Fibroblast of mammary gland (primary cell): ENCODE data around the gene SP2.
A peak's percentile ranks its signal among the peaks of the same experiment; 100 is the strongest.

Experiments
- DNase-seq: peaks from one replicate; pipeline ENCODE4 v3.0.0-alpha.2; 2010; ENCODE audit warnings: low read depth
- H3K4me3 ChIP-seq: 2 replicates; pipeline ENCODE4 v1.5.1; 2011; ENCODE audit warnings: low read depth, mild to moderate bottlenecking, low read length, moderate library complexity; ENCODE audit not compliant: control insufficient read depth
- TF ChIP-seq, protein P1 (sequence below): conservative IDR thresholded peaks from 2 replicates; pipeline ENCODE4 v1.5.1; 2011; ENCODE audit warnings: low read depth, low read length, inconsistent platforms; ENCODE audit not compliant: control insufficient read depth, insufficient read depth

Gene SP2

DNA sequence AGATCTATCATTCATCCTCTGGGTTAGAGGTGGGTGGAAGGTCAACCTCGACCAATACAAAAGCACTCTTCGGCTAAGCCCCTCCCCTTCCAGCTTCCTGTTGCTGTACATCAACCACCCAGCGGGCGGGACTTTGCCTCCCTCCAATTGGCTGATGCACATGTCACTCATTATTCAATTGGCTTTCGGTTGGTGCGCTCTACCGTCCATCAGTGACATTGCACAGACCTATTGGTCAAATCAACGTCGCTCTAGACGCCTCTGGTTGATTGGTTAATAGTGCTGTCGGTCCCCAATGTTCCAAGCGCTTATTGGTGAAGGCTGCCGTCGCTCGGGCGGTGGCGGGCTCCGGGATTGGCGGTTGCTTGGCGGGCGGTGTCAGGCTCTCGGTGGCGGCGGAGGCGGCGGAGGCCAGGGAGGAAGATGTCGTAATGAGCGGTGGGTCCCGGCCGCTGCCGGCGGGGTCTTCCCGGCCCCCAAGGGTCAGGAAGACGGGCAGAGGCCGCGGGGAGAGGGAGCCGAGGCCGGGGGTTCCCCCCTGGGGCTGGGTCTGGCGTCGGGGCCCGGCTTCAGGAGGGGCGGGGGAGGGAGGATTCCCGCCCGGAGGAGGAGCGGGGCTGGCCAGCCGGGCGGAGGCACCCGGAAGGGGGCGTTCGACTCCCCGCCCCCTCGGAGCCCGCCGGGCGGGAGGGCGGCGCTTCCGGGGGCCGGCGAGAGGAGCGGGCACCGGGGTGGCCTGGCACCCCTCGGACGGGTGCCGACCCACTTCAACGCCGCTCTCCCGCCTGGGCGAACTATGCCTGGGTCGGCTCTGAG, at the start of gene SP2:
Gene SP2, plus strand, starts transcription at position 381 of the 816 bp plus-strand sequence. Its CDS starts 51 bp downstream, at position 432.
- TF ChIP-seq, protein P1, sequence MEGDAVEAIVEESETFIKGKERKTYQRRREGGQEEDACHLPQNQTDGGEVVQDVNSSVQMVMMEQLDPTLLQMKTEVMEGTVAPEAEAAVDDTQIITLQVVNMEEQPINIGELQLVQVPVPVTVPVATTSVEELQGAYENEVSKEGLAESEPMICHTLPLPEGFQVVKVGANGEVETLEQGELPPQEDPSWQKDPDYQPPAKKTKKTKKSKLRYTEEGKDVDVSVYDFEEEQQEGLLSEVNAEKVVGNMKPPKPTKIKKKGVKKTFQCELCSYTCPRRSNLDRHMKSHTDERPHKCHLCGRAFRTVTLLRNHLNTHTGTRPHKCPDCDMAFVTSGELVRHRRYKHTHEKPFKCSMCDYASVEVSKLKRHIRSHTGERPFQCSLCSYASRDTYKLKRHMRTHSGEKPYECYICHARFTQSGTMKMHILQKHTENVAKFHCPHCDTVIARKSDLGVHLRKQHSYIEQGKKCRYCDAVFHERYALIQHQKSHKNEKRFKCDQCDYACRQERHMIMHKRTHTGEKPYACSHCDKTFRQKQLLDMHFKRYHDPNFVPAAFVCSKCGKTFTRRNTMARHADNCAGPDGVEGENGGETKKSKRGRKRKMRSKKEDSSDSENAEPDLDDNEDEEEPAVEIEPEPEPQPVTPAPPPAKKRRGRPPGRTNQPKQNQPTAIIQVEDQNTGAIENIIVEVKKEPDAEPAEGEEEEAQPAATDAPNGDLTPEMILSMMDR, result no peak
- DNase-seq, result peak; percentile 100
- peak within 1 kb of the TSS; percentile 98 for H3K4me3 ChIP-seq

DNA sequence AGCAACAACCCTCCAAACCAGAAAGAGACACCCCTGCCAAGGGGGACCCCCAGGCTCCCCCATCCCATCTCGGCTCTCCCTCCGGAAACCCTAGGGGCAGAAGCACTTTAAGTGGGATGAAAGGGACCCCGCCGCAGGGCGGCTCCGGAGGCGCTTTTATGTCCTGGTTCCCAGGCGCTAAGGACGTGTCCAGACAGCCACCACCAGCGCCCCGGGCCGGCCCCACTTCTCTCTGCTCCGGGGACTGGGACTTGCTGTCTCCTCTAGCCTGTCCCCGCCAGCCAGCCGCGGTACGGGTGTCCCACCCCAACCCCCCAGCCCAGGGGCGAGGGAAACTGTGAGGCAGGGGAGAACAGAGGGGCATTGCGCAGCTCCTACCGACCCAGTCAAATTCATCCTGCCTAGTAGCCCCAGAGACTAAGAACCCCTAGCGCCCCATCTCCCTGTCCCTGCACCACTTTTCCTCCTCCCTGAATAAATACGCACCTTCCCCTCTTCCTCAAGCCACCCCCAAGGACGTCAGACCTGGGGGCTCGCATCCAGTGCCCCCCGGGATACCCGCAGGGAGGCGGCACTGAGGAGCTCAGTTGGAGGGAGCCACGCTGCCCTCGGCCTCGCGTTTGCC, 49.2 kb upstream of the SP2 start:
- TF ChIP-seq, protein P1, result no peak
- H3K4me3 ChIP-seq, result no peak overlapping the region
- DNase-seq, result no peak

DNA sequence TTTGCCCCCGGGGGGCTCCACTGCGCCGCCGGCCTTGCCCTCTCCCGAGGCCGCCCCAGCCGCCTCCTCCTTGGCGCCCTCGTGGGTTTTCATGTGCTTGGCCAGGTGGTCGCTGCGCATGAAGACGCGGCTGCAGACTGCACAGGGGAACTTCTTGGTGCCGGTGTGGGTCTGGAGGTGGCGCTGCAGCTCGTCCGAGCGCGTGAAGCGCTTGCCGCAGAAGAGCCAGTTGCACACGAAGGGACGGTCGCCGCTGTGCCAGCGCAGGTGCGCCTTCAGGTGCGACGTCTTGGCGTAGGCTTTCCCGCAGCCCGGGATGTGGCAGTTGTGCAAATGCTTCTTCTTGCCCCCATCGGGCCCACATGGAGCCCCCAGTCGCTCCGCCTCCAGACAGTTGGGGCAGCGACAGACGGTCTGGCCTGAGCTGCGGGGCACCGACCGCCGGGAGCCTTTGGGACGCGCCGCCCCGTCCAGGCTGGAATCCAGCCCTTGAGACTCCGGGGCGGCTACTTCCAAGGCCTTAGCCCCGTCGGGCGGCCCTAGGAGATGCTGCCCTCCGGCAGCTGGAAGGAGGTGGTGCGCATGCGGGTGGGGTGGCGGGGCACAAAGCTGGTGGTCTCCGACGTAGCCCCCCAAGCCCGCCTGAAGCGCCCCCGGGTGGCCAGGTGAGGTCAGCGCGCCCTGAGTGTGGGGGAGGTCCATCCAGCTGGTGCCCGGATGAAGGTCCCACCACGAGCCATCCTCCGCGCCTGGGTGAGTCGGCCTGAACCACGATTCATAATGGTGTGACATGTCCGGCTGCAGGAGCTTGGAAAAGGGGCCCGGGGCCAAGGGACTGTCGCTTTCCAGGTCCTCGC, 48.5 kb upstream of the SP2 start:
- DNase-seq, result peak; percentile 19
- H3K4me3 ChIP-seq, result no peak overlapping the region
- TF ChIP-seq, protein P1, result peak; percentile 26

DNA sequence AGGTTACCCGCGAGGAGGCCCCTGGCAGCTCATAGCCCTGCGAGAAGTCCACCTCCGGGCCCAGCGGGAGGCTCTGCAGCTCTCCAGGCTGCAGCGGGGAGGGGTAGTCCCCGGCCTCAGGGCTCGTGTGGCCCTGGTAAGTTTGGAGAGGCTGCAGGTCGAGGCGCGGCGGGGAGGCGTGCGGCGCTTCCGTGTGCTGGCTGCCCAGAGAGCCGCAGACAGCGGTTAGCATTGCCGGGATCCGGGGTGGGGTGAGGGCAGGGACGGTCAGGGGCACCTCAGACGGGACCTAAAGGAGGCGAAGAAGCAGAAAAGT, 47.9 kb upstream of the SP2 start:
- no peak overlapping the region for H3K4me3 ChIP-seq
- TF ChIP-seq, protein P1, result no peak
- no peak for DNase-seq

DNA sequence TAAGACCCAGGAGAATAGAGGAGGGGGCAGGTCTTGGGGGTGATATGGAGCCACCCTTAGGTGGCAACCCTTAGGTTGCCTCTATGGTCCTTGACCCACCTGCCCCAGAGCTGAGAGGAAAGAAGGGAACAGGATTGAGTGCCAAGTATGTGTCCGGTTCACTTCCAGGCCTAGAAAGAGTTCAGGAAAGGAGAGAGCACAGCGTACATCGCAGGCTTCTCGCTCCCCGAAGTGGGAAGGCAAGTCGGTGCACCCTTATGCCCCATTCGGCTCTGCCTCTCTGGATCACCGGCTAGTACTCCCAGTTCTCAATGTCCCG, 45.7 kb upstream of the SP2 start:
- no peak for DNase-seq
- TF ChIP-seq, protein P1, result no peak

DNA sequence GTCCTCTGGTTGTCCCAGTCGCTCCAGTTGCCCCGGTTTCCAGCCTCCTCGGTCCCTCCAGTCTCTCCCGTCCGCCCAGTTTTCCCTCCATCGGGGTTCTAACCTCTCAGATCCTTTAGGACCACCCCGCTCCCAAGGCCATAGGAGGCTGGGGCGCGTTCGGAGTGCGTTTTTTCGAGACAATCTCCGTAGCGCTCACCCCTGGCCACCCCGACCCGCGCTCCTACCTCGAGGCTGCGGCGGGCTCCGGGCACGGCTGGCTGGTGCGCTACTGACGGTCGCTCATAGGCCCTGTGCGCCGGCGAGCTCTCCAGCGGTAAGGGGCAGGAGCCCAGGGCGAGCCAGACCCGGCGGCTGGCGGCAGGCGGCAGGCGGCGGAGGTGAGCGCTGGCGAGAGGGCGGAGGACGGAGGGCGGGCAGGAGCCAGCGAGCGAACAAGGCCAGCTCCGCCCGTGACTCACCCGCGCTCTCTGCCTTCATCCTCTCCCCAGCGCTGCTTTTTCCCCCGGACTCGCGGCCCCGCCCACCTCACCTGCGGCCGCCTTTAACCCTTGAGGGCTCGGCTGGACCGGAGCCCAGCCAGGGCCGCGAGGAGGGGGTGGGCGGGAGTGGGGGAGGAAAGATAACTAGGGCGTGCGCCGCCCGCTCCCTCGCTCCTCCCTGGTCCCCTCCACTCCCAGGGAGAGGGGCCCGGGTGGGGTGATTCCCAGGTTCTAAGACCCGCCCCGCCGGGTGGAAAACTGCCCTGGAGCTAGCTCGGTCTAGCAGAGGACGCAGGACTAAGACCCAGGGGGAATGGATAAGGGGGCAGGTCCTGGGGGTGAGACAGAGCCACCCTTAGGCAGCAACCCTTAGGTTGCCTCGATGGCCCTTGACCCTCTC, 45.1 kb upstream of the SP2 start, which contains the start of gene SP6:
Gene SP6, minus strand, starts transcription at position 472 of the 882 bp plus-strand sequence. CDS start 2,734 bp downstream, outside the sequence.
- TF ChIP-seq, protein P1, result no peak
- H3K4me3 ChIP-seq, result no peak within 1 kb of the TSS
- peak; percentile 46 for DNase-seq

More for the DNA sequence above, 45.7 kb upstream of the SP2 start:
- no peak overlapping the region for H3K4me3 ChIP-seq
